Measurements from ENCODE around the gene PDZRN3. TPM values are rescaled to one million over a fixed set of nuclear protein-coding genes. Genes with fewer than 3 reads are reported as not detected.

PDZRN3 gene
- polyA plus RNA-seq, 1 of the 3 experiments (the other 2 are of a cell fraction) = 10.3 TPM

DNA sequence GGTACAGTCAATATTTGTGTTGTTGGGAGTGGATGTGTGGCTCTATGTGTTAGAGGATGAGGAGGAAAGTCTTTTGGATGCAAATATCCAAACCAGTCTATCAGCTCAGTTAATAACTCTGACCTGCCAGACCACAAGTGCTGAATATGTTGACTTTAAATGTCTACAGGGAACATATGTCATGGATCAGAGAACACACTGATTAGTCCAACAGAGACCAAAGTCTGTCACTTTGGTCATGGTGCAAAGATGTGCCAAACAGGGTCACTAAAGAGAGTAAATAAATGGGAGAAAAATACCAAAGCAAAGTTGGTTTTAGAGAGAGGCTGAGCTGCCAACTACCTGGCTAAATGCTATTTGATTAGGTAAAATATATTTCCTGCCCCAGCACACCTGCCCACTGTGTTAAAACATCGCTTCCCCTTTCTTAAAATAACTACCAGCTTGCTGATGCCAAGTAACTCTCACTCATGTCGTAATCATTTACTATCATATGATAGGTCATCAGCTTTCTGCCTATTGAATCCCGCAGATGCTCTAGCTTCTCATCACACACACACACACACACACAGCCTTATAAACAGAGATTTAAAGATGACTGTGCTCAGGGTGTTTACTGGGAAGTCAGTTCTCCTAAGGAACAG lies 173.3 kb downstream of the PDZRN3 start:
- TF ChIP-seq TCF12 (IDR thresholded peaks at IDR 0.05) (no peak), CHD2 (IDR thresholded peaks at IDR 0.05; ENCODE audit: low read length, partially characterized antibody) (no peak)
- TF ChIP-seq, protein P1, sequence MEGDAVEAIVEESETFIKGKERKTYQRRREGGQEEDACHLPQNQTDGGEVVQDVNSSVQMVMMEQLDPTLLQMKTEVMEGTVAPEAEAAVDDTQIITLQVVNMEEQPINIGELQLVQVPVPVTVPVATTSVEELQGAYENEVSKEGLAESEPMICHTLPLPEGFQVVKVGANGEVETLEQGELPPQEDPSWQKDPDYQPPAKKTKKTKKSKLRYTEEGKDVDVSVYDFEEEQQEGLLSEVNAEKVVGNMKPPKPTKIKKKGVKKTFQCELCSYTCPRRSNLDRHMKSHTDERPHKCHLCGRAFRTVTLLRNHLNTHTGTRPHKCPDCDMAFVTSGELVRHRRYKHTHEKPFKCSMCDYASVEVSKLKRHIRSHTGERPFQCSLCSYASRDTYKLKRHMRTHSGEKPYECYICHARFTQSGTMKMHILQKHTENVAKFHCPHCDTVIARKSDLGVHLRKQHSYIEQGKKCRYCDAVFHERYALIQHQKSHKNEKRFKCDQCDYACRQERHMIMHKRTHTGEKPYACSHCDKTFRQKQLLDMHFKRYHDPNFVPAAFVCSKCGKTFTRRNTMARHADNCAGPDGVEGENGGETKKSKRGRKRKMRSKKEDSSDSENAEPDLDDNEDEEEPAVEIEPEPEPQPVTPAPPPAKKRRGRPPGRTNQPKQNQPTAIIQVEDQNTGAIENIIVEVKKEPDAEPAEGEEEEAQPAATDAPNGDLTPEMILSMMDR (IDR thresholded peaks at IDR 0.05) = no peak
- 82% methylated on average over 3 of the region's 3 CpGs for whole genome bisulfite sequencing (ENCODE audit: low lambda C conversion rate)
- peaks cover 53% of the 10 kb centered on the region for H3K79me2 ChIP-seq (ENCODE audit: insufficient read depth)
- DNase-seq = no peak
- peaks cover 13 to 16% of the 10 kb centered on the region in 2 experiments; a peak in 3 of 4 replicates for H3K4me1 ChIP-seq (ENCODE audit: control insufficient read depth in 1 of 2, insufficient read depth in 2 of 2, low read depth in 1 of 2, low read length in 1 of 2)
- no peak overlapping the region for H3K4me2 ChIP-seq
- H3K9ac ChIP-seq = no peak overlapping the region
- H3K36me3 ChIP-seq (replicated peaks in 1 of 2; ENCODE audit: control insufficient read depth in 1 of 2, insufficient read depth in 2 of 2, low read length in 1 of 2) = peaks cover 0 to under 1% of the 10 kb centered on the region in 2 experiments
- no peak overlapping the region for H3K4me3 ChIP-seq (ENCODE audit: low read depth in 2 of 2, low read length in 1 of 2)
- no peaks in the 10 kb centered on the region for H3K9me3 ChIP-seq
- peaks cover 82% of the 10 kb centered on the region for H4K20me1 ChIP-seq (ENCODE audit: insufficient read depth)
- CTCF ChIA-PET = interaction anchor here (0.9 to 1.8 kb wide), 8 partner anchors 11 to 397 kb away, joined by 3 to 6 read pairs (median 4); no protein-coding TSS in a partner anchor
- H3K27ac ChIP-seq (ENCODE audit: low read depth in 2 of 2, low read length in 1 of 2) = no peak overlapping the region
- no peak overlapping the region for H2AFZ ChIP-seq (ENCODE audit: low read depth)
- H3K27me3 ChIP-seq (ENCODE audit: insufficient read depth) = no peaks in the 10 kb centered on the region
- POLR2A ChIA-PET = no interaction called here
- H3K9me2 ChIP-seq = no peaks in the 10 kb centered on the region
- peaks cover 7% of the 10 kb centered on the region for H3F3A ChIP-seq (replicated peaks; ENCODE audit: insufficient read depth)

DNA sequence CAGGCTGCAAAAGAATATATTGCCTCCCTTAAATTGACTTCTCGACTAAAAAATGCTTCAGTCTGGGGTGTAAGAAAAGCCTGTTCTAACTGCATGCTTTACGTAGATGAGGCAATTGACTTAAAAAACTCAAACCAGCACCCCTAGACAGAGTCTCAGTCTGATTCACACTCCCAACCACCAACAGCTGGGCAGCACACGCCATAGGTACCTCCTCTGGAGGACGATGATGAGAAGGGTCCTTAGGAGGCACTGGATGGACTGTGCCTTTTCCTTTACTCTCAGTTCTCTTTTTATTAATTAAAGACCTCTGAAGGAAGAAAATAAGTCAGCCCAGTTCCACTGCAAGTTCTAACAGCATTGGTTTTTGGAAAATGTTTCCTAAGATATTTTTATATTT lies 175.0 kb downstream of the PDZRN3 start:
- Histone ChIP-seq H3K27ac (ENCODE audit: low read depth in 2 of 2, low read length in 1 of 2) (no peak overlapping the region), H3F3A (replicated peaks; ENCODE audit: insufficient read depth) (peaks cover 7% of the 10 kb centered on the region), H3K4me2 (no peak overlapping the region), H3K79me2 (ENCODE audit: insufficient read depth) (peaks cover 48% of the 10 kb centered on the region), H3K4me1 (ENCODE audit: control insufficient read depth in 1 of 2, insufficient read depth in 2 of 2, low read depth in 1 of 2, low read length in 1 of 2) (peaks cover 6 to 16% of the 10 kb centered on the region in 2 experiments; a peak in 3 of 4 replicates), H3K9me2 (no peaks in the 10 kb centered on the region), H3K36me3 (replicated peaks in 1 of 2; ENCODE audit: control insufficient read depth in 1 of 2, insufficient read depth in 2 of 2, low read length in 1 of 2) (peaks cover 0 to 7% of the 10 kb centered on the region in 2 experiments), H3K27me3 (ENCODE audit: insufficient read depth) (no peaks in the 10 kb centered on the region), H3K4me3 (ENCODE audit: low read depth in 2 of 2, low read length in 1 of 2) (no peak overlapping the region), H3K9me3 (no peaks in the 10 kb centered on the region), H2AFZ (ENCODE audit: low read depth) (no peak overlapping the region), H3K9ac (no peak overlapping the region), H4K20me1 (ENCODE audit: insufficient read depth) (peaks cover 69% of the 10 kb centered on the region)
- ChIA-PET CTCF (interaction anchor here (0.7 to 1.8 kb wide), 4 partner anchors 53 to 387 kb away, joined by 3 to 9 read pairs (median 4); no protein-coding TSS in a partner anchor), POLR2A (no interaction called here)
- DNase-seq = no peak
- TF ChIP-seq YY1 (IDR thresholded peaks at IDR 0.05; ENCODE audit: low read depth) (no peak), SIN3A (IDR thresholded peaks at IDR 0.05; ENCODE audit: borderline replicate concordance, low read depth, low read length) (no peak), TCF12 (IDR thresholded peaks at IDR 0.05) (no peak), NFIC (IDR thresholded peaks at IDR 0.05; ENCODE audit: borderline replicate concordance) (no peak), GATA2 (CRISPR knock-in tag; IDR thresholded peaks at IDR 0.05) (no peak), FOXJ3 (CRISPR knock-in tag; IDR thresholded peaks at IDR 0.05) (no peak), EP300 (IDR thresholded peaks at IDR 0.05; ENCODE audit: borderline replicate concordance in 1 of 2, low read depth in 1 of 2, low read length in 1 of 2) (no peak), GABPA (IDR thresholded peaks at IDR 0.05; ENCODE audit: low read depth) (no peak)
- TF ChIP-seq, protein P2, sequence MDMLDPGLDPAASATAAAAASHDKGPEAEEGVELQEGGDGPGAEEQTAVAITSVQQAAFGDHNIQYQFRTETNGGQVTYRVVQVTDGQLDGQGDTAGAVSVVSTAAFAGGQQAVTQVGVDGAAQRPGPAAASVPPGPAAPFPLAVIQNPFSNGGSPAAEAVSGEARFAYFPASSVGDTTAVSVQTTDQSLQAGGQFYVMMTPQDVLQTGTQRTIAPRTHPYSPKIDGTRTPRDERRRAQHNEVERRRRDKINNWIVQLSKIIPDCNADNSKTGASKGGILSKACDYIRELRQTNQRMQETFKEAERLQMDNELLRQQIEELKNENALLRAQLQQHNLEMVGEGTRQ (IDR thresholded peaks at IDR 0.05; ENCODE audit: borderline replicate concordance, low read depth, low read length) = no peak
- TF ChIP-seq, protein P1 (IDR thresholded peaks at IDR 0.05) = no peak
- 71% methylated on average over 4 of the region's 4 CpGs for WGBS (ENCODE audit: low lambda C conversion rate)

All from SK-N-SH (cell line).